GM10266 (cell line): ENCODE measurements around the gene CSF1R.
"Not testable (repeated sequence)": the region's sequence is repeated elsewhere in the genome, so short reads cannot be mapped to it uniquely, and the experiment has no call there.

Experiments
- DNase-seq: peaks from one replicate; pipeline ENCODE4 v3.0.0; 2012; ENCODE audit errors: extremely low spot score
- CTCF ChIP-seq: IDR thresholded peaks from 2 replicates; pipeline ENCODE4 v1.5.1; 2012; ENCODE audit warnings: mild to moderate bottlenecking, low read depth; ENCODE audit not compliant: control insufficient read depth, insufficient read depth; ENCODE audit errors: missing control alignments

CSF1R gene

GRCh38 chr5:150052226-150052955 is 34.0 kb downstream of the CSF1R start:
- TF ChIP-seq CTCF, result no peak
- DNase-seq, result no peak

GRCh38 chr5:150051657-150052195 is 34.6 kb downstream of the CSF1R start:
- no peak for TF ChIP-seq CTCF
- no peak for DNase-seq

- DNase-seq, result not testable (repeated sequence)
Observed at GRCh38 chr5:150050172-150050811, 36.1 kb downstream of the CSF1R start.

GRCh38 chr5:150046031-150046430 is 40.3 kb downstream of the CSF1R start:
- no peak for TF ChIP-seq CTCF
- DNase-seq, result no peak

- TF ChIP-seq CTCF, result no peak
- DNase-seq, result no peak
Observed at GRCh38 chr5:150045549-150045948, 40.8 kb downstream of the CSF1R start.

GRCh38 chr5:150044712-150045111 is 41.6 kb downstream of the CSF1R start:
- no peak for DNase-seq
- TF ChIP-seq CTCF, result no peak

- TF ChIP-seq CTCF, result no peak
- no peak for DNase-seq
Observed at GRCh38 chr5:150044329-150044681, 42.0 kb downstream of the CSF1R start.
